GM19463 (cell line): ENCODE data around the gene METTL13.
"Not testable (repeated sequence)": the region's sequence is repeated elsewhere in the genome, so short reads cannot be mapped to it uniquely, and the experiment has no call there.

Experiments
- ATAC-seq: cut with Tn5 transposase; IDR thresholded peaks from one replicate; pipeline ENCODE4 v1.9.1; 2021; ENCODE audit warnings: mild to moderate bottlenecking, moderate library complexity; ENCODE audit not compliant: unreplicated experiment

The METTL13 gene

GRCh38 chr1:171763764-171764163 is 17.7 kb upstream of the METTL13 start:
- no peak for ATAC-seq

GRCh38 chr1:171769171-171769570 is 12.3 kb upstream of the METTL13 start:
- ATAC-seq, result no peak

GRCh38 chr1:171769754-171770153 is 11.7 kb upstream of the METTL13 start:
- ATAC-seq, result no peak

GRCh38 chr1:171772312-171772711 is 9.1 kb upstream of the METTL13 start:
- no peak for ATAC-seq

- ATAC-seq, result no peak
Observed at GRCh38 chr1:171780583-171781175, 781 bp upstream of the METTL13 start.

- no peak for ATAC-seq
Observed at GRCh38 chr1:171783816-171784530, 2.5 kb downstream of the METTL13 start.

- no peak for ATAC-seq
Observed at GRCh38 chr1:171784784-171785183, 3.3 kb downstream of the METTL13 start.

- ATAC-seq, result no peak
Observed at GRCh38 chr1:171785766-171786165, 4.3 kb downstream of the METTL13 start.

- ATAC-seq, result no peak
Observed at GRCh38 chr1:171786534-171786933, 5.1 kb downstream of the METTL13 start.

- no peak for ATAC-seq
Observed at GRCh38 chr1:171787686-171788480, 6.4 kb downstream of the METTL13 start.

GRCh38 chr1:171788696-171789095 is 7.2 kb downstream of the METTL13 start:
- no peak for ATAC-seq

- ATAC-seq, result no peak
Observed at GRCh38 chr1:171790318-171790717, 8.9 kb downstream of the METTL13 start.

- no peak for ATAC-seq
Observed at GRCh38 chr1:171792656-171793369, 11.4 kb downstream of the METTL13 start.

GRCh38 chr1:171793636-171794035 is 12.2 kb downstream of the METTL13 start:
- ATAC-seq, result no peak

- ATAC-seq, result no peak
Observed at GRCh38 chr1:171794085-171794484, 12.6 kb downstream of the METTL13 start.

- no peak for ATAC-seq
Observed at GRCh38 chr1:171796592-171796991, 15.1 kb downstream of the METTL13 start.

- no peak for ATAC-seq
Observed at GRCh38 chr1:171798311-171798710, 16.9 kb downstream of the METTL13 start.

- no peak for ATAC-seq
Observed at GRCh38 chr1:171798765-171799164, 17.3 kb downstream of the METTL13 start.

GRCh38 chr1:171799166-171799565 is 17.7 kb downstream of the METTL13 start:
- no peak for ATAC-seq

- not testable (repeated sequence) for ATAC-seq
Observed at GRCh38 chr1:171799698-171800097, 18.2 kb downstream of the METTL13 start.

GRCh38 chr1:171800342-171800741 is 18.9 kb downstream of the METTL13 start:
- no peak for ATAC-seq
